Pancreas (tissue), 10 donors: Measurements from ENCODE around the gene ZNF385B. TPM values are rescaled to one million over a fixed set of nuclear protein-coding genes. Genes with fewer than 3 reads are reported as not detected.

ENCODE experiments used
- ATAC-seq, 4 donors: fragments of 200-7000 bp; cut with Tn5 transposase; one replicate each; pipeline versions ENCODE4 v1.8.0 to v1.9.1; 2020; ENCODE audit warnings: mild to moderate bottlenecking in 4 of 4, moderate library complexity in 4 of 4
- DNase-seq, 6 donors: peaks; one replicate each; pipeline ENCODE4 v3.0.0-alpha.2; 2020
- FAIRE-seq: peaks from 2 replicates; lab custom pipeline; 2012; peaks lifted over from hg19 to GRCh38; lab: Jason Lieb, UNC
- H3K27ac ChIP-seq, 4 donors: fragments of 200-600 bp; sonication (generic); 1 replicate in 3 of 4; 2 replicates in 1 of 4; pipeline versions ENCODE4 v1.5.0 to v1.8.0; 2020
- H3K27me3 ChIP-seq, 4 donors: fragments of 200-600 bp; one replicate each; pipeline ENCODE4 v1.8.0; 2021
- H3K36me3 ChIP-seq, 3 donors: fragments of 200-600 bp; sonication (generic) in 1 of 3; one replicate each; pipeline versions ENCODE4 v1.5.0 to v1.8.0; 2020 to 2021
- H3K4me1 ChIP-seq, 3 donors: fragments of 200-600 bp; one replicate each; pipeline ENCODE4 v1.8.0; 2021
- H3K4me3 ChIP-seq, 4 donors: fragments of 200-600 bp; sonication (generic) in 2 of 4; one replicate each; pipeline versions ENCODE4 v1.5.0 to v1.8.0; 2020 to 2021
- H3K9me3 ChIP-seq, 4 donors: fragments of 200-600 bp; one replicate each; pipeline ENCODE4 v1.8.0; 2021
- WGBS, 2 donors: extraction: QIAGEN DNeasy Blood & Tissue Kit; methylation state at CpG; one replicate each; pipeline ENCODE4 v1.1.7; 2013; 5-methylcytosine and 5-hydroxymethylcytosine counted together
- intact Hi-C, 3 donors: fragments of 100-400 bp; cut with DNase I; formaldehyde crosslinking; loops; one replicate each; pipeline versions ENCODE4 v1.11.1 to v1.14.2; 2022
- polyA plus RNA-seq, 2 donors: library from polyadenylated mRNA; stranded (reverse); fragments of 200-250 nt; gene quantifications; one replicate each; pipeline ENCODE4 v1.2.3, GENCODE V29; 2013
- total RNA-seq, 6 donors: library from RNA; stranded (reverse); fragmentation: NEBNext Ultra II Directional in 4 of 6; extraction: Animal tissue kit (Norgen Biotek cat#: 25700) in 4 of 6; gene quantifications; one replicate each; pipeline versions ENCODE4 v1.2.1 to v1.2.4, GENCODE V29; 2021 to 2023
- TF ChIP-seq, protein P1 (sequence below), 4 donors: fragments of 200-600 bp; sonication (generic) in 3 of 4; IDR thresholded peaks; one replicate each; pipeline versions ENCODE4 v1.5.0 to v1.8.0; 2021; ENCODE audit warnings: antibody characterized with exemption in 4 of 4
- donor health status: healthy with polysubstance abuse.
- donor health status: DM: no; HTN: no; CAD: no; lungs with moderate emphysema.
- donor health status: DM: no; HTN: no; CAD: no.
- donor health status: control.
- donor health status: control.
- donor health status: Bipolar disorder and iron deficiency.
- donor health status: DM: yes; HTN: yes; CAD: no.
- donor health status: DM: no; HTN: no; CAD: no.
- donor health status: DM: no; HTN: no; CAD: no.
- donor health status: DM: yes; HTN: yes; CAD: no.

ZNF385B gene
- total and polyA plus RNA-seq, 8 donors, result 0.19 to 0.61 (median 0.37) TPM; not detected in 1

DNA sequence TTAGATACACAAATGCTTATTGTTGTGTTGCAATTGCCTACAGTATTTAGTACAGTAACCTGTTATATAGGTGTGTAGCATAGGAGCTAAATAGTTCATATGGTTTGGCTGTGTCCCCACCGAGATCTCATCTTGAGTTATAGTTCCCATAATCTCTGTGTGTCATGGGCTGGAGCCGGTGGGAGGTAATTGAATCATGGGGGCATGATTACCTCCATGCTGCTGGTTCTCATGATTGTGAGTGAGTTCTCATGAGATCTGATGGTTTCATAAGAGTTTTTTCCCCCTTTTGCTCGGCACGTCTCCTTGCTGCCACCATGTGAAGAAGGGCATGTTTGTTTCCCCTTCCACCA is 406.3 kb downstream of the ZNF385B start:
- ATAC-seq, result no peak
- no peaks in the 10 kb centered on the region for H3K36me3 ChIP-seq
- FAIRE-seq, result no peak
- H3K27me3 ChIP-seq, result no peaks in the 10 kb centered on the region
- no peak overlapping the region for H3K4me3 ChIP-seq
- 84 to 96% methylated on average over 4 of the region's 4 CpGs for WGBS, 2 donors
- H3K27ac ChIP-seq, result no peak overlapping the region
- no peaks in the 10 kb centered on the region for H3K4me1 ChIP-seq
- TF ChIP-seq, protein P1, sequence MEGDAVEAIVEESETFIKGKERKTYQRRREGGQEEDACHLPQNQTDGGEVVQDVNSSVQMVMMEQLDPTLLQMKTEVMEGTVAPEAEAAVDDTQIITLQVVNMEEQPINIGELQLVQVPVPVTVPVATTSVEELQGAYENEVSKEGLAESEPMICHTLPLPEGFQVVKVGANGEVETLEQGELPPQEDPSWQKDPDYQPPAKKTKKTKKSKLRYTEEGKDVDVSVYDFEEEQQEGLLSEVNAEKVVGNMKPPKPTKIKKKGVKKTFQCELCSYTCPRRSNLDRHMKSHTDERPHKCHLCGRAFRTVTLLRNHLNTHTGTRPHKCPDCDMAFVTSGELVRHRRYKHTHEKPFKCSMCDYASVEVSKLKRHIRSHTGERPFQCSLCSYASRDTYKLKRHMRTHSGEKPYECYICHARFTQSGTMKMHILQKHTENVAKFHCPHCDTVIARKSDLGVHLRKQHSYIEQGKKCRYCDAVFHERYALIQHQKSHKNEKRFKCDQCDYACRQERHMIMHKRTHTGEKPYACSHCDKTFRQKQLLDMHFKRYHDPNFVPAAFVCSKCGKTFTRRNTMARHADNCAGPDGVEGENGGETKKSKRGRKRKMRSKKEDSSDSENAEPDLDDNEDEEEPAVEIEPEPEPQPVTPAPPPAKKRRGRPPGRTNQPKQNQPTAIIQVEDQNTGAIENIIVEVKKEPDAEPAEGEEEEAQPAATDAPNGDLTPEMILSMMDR (IDR thresholded peaks at IDR 0.05), result no peak
- H3K9me3 ChIP-seq, result no peaks in the 10 kb centered on the region
- intact Hi-C loops, result no loop called here
- DNase-seq, result no peak

DNA sequence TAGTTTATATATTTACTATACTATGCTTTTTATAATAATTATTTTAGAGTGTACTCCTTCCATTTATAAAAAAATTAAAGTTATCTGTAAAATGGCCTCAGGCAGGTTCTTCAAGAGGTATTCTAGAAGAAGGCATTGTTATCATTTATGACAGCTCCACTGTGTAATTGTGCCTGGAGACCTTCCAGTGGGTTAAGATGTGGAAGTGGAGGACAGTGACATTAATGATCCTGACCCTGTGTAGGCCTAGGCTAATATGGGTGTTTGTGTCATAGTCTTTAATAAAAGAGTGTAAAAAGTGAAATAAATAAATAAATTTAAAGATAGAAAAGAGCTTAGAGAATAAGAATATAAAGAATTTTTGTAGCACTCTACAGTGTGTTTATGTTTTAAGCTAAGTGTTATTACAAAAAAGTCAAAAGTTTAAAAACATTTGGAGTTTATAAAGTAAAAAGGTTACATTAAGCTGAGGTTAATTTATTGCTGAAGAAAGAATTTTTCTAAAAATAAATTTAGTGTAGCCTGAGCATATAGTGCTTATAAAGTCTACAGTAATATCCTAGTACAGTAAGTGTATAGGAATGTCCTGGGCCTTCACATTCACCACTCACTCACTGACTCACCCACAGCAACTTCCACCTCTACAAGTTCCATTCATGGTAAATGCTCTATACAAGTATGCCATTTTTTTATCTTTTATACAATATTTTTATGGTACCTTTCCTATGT is 406.8 kb downstream of the ZNF385B start:
- ATAC-seq, result no peak
- Histone ChIP-seq H3K9me3 (no peaks in the 10 kb centered on the region), H3K27me3 (no peaks in the 10 kb centered on the region), H3K4me3 (no peak overlapping the region), H3K27ac (no peak overlapping the region), H3K4me1 (no peaks in the 10 kb centered on the region), H3K36me3 (no peaks in the 10 kb centered on the region)
- TF ChIP-seq, protein P1 (IDR thresholded peaks at IDR 0.05), result no peak
- FAIRE-seq, result no peak
- DNase-seq, result no peak
- intact Hi-C loops, result no loop called here

DNA sequence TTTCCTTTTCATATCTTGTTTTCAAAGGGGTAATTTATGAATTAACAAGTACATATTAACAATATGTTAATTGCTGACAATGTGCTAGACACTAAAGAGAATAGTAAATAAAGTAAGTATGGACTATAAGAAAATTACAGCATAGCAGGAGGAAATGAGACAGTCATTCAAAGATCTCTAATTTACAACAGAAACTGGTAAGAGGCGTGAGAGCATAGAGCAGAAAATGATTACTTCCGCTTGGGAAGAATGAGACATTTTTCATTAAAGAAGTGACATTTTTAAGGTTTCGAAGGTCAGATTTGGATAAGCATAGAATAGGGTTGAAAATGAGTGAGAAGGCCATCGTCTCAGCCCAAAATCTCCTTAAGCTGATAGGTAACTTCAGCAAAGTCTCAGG is 412.4 kb downstream of the ZNF385B start:
- DNase-seq (no peak), ATAC-seq (no peak), FAIRE-seq (no peak)
- WGBS, 2 donors, result 85 to 89% methylated on average over 4 of the region's 4 CpGs
- H3K27ac ChIP-seq, result no peak overlapping the region
- H3K27me3 ChIP-seq, result no peaks in the 10 kb centered on the region
- no peaks in the 10 kb centered on the region for H3K4me1 ChIP-seq
- TF ChIP-seq, protein P1 (IDR thresholded peaks at IDR 0.05), result no peak
- no peak overlapping the region for H3K4me3 ChIP-seq
- no peaks in the 10 kb centered on the region for H3K9me3 ChIP-seq
- intact Hi-C loops, result no loop called here
- H3K36me3 ChIP-seq, result no peaks in the 10 kb centered on the region

DNA sequence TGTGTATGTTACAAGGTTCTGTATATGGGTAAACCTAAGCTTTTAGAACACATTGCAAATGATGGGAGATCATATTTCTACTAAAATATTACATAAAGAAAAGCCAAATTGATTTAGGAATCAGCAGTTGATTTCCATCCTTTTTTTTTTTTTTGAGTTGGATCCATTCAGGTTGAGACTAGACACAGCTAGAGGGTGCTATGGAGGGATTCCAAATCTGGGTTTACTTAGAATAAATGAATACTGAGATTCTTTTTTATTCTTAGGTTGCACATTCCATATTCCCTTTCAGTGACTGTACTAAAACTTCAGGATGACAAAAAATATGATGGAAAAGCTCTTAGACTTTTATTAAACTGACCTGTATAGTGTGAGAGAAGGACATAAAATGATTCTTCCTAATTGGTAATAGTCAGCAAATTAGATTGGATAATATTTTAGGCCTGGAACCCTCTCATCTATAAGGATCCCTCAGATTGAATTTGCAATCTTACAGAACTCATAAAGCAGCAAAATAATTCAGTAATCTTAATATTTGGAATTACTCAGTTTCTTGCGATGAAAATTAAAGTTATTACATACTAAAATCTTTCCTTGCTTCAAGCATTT is 413.5 kb downstream of the ZNF385B start:
- 42 to 93% methylated on average over 1 of the region's 1 CpG for WGBS, 2 donors
- H3K27me3 ChIP-seq, result no peaks in the 10 kb centered on the region
- intact Hi-C loops, result no loop called here
- no peaks in the 10 kb centered on the region for H3K9me3 ChIP-seq
- DNase-seq (no peak), FAIRE-seq (no peak), ATAC-seq (no peak)
- no peaks in the 10 kb centered on the region for H3K36me3 ChIP-seq
- TF ChIP-seq, protein P1 (IDR thresholded peaks at IDR 0.05), result no peak
- no peak overlapping the region for H3K4me3 ChIP-seq
- no peaks in the 10 kb centered on the region for H3K4me1 ChIP-seq
- H3K27ac ChIP-seq, result no peak overlapping the region

DNA sequence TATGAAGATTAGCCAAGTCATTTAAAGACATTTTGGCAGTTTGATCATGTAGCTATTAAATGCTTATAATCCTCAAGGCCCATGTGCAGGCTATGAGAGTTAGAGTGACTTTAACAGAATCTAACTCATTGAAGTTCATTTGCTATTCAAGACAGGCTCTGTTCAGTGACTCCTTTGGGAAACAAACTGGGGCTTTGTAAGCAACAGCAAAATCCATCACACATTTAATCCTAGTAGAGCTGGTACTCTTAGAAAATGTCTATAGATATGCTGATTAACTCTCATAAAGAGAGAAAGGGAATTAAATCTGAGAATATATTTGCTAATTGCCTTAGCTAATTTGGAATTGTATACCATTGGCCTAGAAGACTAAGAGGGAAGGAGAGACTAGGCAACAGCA is 414.0 kb downstream of the ZNF385B start:
- no peak overlapping the region for H3K27ac ChIP-seq
- FAIRE-seq (no peak), ATAC-seq (no peak)

More for the DNA sequence above, 414.0 kb downstream of the ZNF385B start:
- H3K4me3 ChIP-seq, result no peak overlapping the region
- no peaks in the 10 kb centered on the region for H3K9me3 ChIP-seq
- DNase-seq, result no peak
- no peaks in the 10 kb centered on the region for H3K27me3 ChIP-seq
- no peaks in the 10 kb centered on the region for H3K36me3 ChIP-seq
- TF ChIP-seq, protein P1 (IDR thresholded peaks at IDR 0.05), result no peak
- intact Hi-C loops, result no loop called here
- no peaks in the 10 kb centered on the region for H3K4me1 ChIP-seq
